ENCODE measurements around the gene HK3.
"Not testable (repeated sequence)": the region's sequence is repeated elsewhere in the genome, so short reads cannot be mapped to it uniquely, and the experiment has no call there.

Gene HK3

GRCh38 chr5:176881816-176882566 is 17.2 kb downstream of the HK3 start:
- no peak for DNase-seq

GRCh38 chr5:176881021-176881749 is 18.0 kb downstream of the HK3 start:
- no peak for DNase-seq

- no peak for DNase-seq
These were observed 18.7 kb downstream of the HK3 start for GRCh38 chr5:176880366-176881020.

GRCh38 chr5:176879663-176880361 is 19.3 kb downstream of the HK3 start:
- DNase-seq = no peak

- no peak for DNase-seq
These were observed 20.1 kb downstream of the HK3 start for GRCh38 chr5:176878906-176879662.

GRCh38 chr5:176878463-176878862 is 20.7 kb downstream of the HK3 start:
- DNase-seq = no peak

- DNase-seq = no peak
These were observed 21.3 kb downstream of the HK3 start for GRCh38 chr5:176877793-176878331.

GRCh38 chr5:176876506-176877431 is 22.4 kb downstream of the HK3 start:
- no peak for DNase-seq

- no peak for DNase-seq
These were observed 23.2 kb downstream of the HK3 start for GRCh38 chr5:176875783-176876505.

GRCh38 chr5:176875014-176875550 is 24.1 kb downstream of the HK3 start:
- no peak for DNase-seq

GRCh38 chr5:176874198-176874780 is 24.9 kb downstream of the HK3 start:
- DNase-seq = no peak

- no peak for DNase-seq
These were observed 25.5 kb downstream of the HK3 start for GRCh38 chr5:176873541-176874172.

GRCh38 chr5:176873011-176873410 is 26.1 kb downstream of the HK3 start:
- not testable (repeated sequence) for DNase-seq

- DNase-seq = not testable (repeated sequence)
These were observed 26.6 kb downstream of the HK3 start for GRCh38 chr5:176872586-176872985.

GRCh38 chr5:176870644-176871043 is 28.5 kb downstream of the HK3 start:
- not testable (repeated sequence) for DNase-seq

GRCh38 chr5:176870110-176870591 is 29.0 kb downstream of the HK3 start:
- DNase-seq = no peak

GRCh38 chr5:176869501-176870109 is 29.5 kb downstream of the HK3 start:
- no peak for DNase-seq

GRCh38 chr5:176868731-176869130 is 30.4 kb downstream of the HK3 start:
- no peak for DNase-seq

Measured in activated naive CD4-positive, alpha-beta T cell treated with Interleukin-2 at 50 U/mL for 16 hours (primary cell).